ENCODE results near the gene RAI1. TPM values are rescaled to one million over a fixed set of nuclear protein-coding genes. Genes with fewer than 3 reads are reported as not detected.

RAI1 gene
- total and polyA plus RNA-seq, 10 of the 15 experiments (the other 5 are each of a cell fraction or from before 2014, with no cell fraction given): 0.66 to 37.7 (median 6.0) TPM

- SMC1A ChIA-PET (ENCODE audit: uncharacterized antibody, unreplicated experiment): no interaction called here
- RAD21 ChIA-PET (ENCODE audit: unreplicated experiment): no interaction called here
- peaks cover 20% of the 10 kb centered on the region for H3K79me2 ChIP-seq (ENCODE audit: control insufficient read depth, insufficient read depth, low read length)
- CTCF ChIA-PET: interaction anchor here (0.7 to 1.6 kb wide), 2 partner anchors 10 to 13 kb away, joined by 3 read pairs; no protein-coding TSS in a partner anchor
- no peaks in the 10 kb centered on the region for H3K27me3 ChIP-seq (replicated peaks in 1 of 2; ENCODE audit: control insufficient read depth in 2 of 2, insufficient read depth in 2 of 2, low read length in 1 of 2)
- intact Hi-C loops (cut with micrococcal nuclease; ENCODE audit: unreplicated experiment) (no loop called here), in situ Hi-C loops (cut with MboI) (no loop called here)
- no peak for TF ChIP-seq WRNIP1 (IDR thresholded peaks at IDR 0.05; ENCODE audit: borderline replicate concordance, low read depth, low read length)
- no peak for TF ChIP-seq RAD21 (IDR thresholded peaks at IDR 0.05; ENCODE audit: insufficient read depth, low read depth, low read length)
- no peak for TF ChIP-seq NRF1 (conservative IDR thresholded peaks at IDR 0.05; ENCODE audit: low read depth, low read length)
- TF ChIP-seq CREB1 (IDR thresholded peaks at IDR 0.05; ENCODE audit: low read depth): no peak
- TF ChIP-seq HDGF (IDR thresholded peaks at IDR 0.05): no peak
- no peak for TF ChIP-seq KAT2A (conservative IDR thresholded peaks at IDR 0.05; ENCODE audit: control insufficient read depth, low read depth, low read length)
- H3K9me3 ChIP-seq (replicated peaks; ENCODE audit: control insufficient read depth, insufficient read depth, low read length): no peaks in the 10 kb centered on the region
- ATAC-seq (no peak), FAIRE-seq (no peak), DNase-seq (ENCODE audit: low read depth, low spot score) (no peak)
- H3K4me1 ChIP-seq (ENCODE audit: control insufficient read depth, insufficient read depth, low read length): peaks cover 32% of the 10 kb centered on the region
- H3K4me3 ChIP-seq: no peak overlapping the region
- peaks cover 0 to 4% of the 10 kb centered on the region in 2 experiments; a peak in 2 of 4 replicates for H3K36me3 ChIP-seq (ENCODE audit: control insufficient read depth in 2 of 2, insufficient read depth in 2 of 2, low read length in 1 of 2)
- no TSS peak for BruUV-seq (replicated peaks)
- no peak overlapping the region for H3K9ac ChIP-seq (ENCODE audit: control insufficient read depth, insufficient read depth, low read length)
- peak overlapping the region; percentile 2; the same call in 1 of the 2 replicates for H3K4me2 ChIP-seq (ENCODE audit: control insufficient read depth, insufficient read depth)
- peaks cover 4% of the 10 kb centered on the region for H4K20me1 ChIP-seq (ENCODE audit: control insufficient read depth, insufficient read depth)
- POLR2A ChIA-PET: no interaction called here
- H2AFZ ChIP-seq (ENCODE audit: control insufficient read depth, low read depth, low read length): no peak overlapping the region
- peak overlapping the region; percentile 2; the same call in 1 of the 2 replicates for H3K27ac ChIP-seq (ENCODE audit: control insufficient read depth, insufficient read depth)
- 82% methylated on average over 10 of the region's 16 CpGs for WGBS (ENCODE audit: insufficient coverage, insufficient replicate concordance, low lambda C conversion rate, missing lambda C conversion rate)
Observed at GRCh38 chr17:17737961-17738894, 57.0 kb downstream of the RAI1 start.

DNA sequence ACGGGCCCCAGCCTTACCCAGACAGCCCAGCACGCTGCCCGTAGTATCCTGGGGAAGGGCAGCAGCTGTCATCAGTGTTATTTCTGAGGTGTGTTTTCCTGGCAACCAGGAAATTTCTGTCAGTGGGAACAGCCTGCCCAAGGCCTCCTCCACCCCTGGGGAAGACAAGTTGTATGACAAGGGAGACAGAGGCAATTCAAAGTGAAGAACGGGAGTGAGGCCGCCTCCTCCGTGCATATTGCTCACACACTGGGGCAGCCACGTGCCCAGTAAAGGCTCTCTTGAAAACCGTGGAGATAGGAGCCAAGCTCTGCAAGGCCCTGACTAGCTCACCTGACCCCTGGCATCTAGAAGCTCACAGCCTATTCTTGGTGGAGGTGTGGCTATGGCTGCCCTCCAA lies 57.6 kb downstream of the RAI1 start:
- H3K79me2 ChIP-seq (ENCODE audit: control insufficient read depth, insufficient read depth, low read length): peaks cover 20% of the 10 kb centered on the region
- CTCF ChIA-PET: interaction anchor here (1.5 to 1.6 kb wide), 2 partner anchors 9 to 47 kb away, joined by 3 read pairs; no protein-coding TSS in a partner anchor
- no peak for DNase-seq (ENCODE audit: low read depth, low spot score)
- FAIRE-seq: no peak
- 89% methylated on average over 7 of the region's 8 CpGs for WGBS (ENCODE audit: insufficient coverage, insufficient replicate concordance, low lambda C conversion rate, missing lambda C conversion rate)
- H3K36me3 ChIP-seq (ENCODE audit: control insufficient read depth in 2 of 2, insufficient read depth in 2 of 2, low read length in 1 of 2): peaks cover 0 to 4% of the 10 kb centered on the region in 2 experiments; a peak in 2 of 4 replicates
- RAD21 ChIA-PET (ENCODE audit: unreplicated experiment): no interaction called here
- H3K9ac ChIP-seq (ENCODE audit: control insufficient read depth, insufficient read depth, low read length): no peak overlapping the region
- H3K27ac ChIP-seq (ENCODE audit: control insufficient read depth, insufficient read depth): no peak overlapping the region; the same call in 1 of the 2 replicates
- H3K27me3 ChIP-seq (replicated peaks in 1 of 2; ENCODE audit: control insufficient read depth in 2 of 2, insufficient read depth in 2 of 2, low read length in 1 of 2): no peaks in the 10 kb centered on the region
- SMC1A ChIA-PET (ENCODE audit: uncharacterized antibody, unreplicated experiment): interaction anchor here (0.8 kb wide), 1 partner anchor 11 kb away, joined by 3 read pairs; no protein-coding TSS in a partner anchor
- H3K4me2 ChIP-seq (ENCODE audit: control insufficient read depth, insufficient read depth): no peak overlapping the region
- peaks cover 32% of the 10 kb centered on the region for H3K4me1 ChIP-seq (ENCODE audit: control insufficient read depth, insufficient read depth, low read length)
- H3K9me3 ChIP-seq (replicated peaks; ENCODE audit: control insufficient read depth, insufficient read depth, low read length): no peaks in the 10 kb centered on the region
- no peak for TF ChIP-seq USF1 (IDR thresholded peaks at IDR 0.05; ENCODE audit: borderline replicate concordance, extremely low read length, insufficient read depth, low read depth, low read length)
- no peak for TF ChIP-seq E2F4 (IDR thresholded peaks at IDR 0.05; ENCODE audit: low read depth, low read length)
- no peak for TF ChIP-seq SMAD5 (IDR thresholded peaks at IDR 0.05; ENCODE audit: low read depth)
- no peak for TF ChIP-seq RELA (IDR thresholded peaks at IDR 0.05; ENCODE audit: borderline replicate concordance, partially characterized antibody)
- TF ChIP-seq SUPT20H (IDR thresholded peaks at IDR 0.05; ENCODE audit: borderline replicate concordance, control insufficient read depth, low read depth, low read length): no peak
- no peak for TF ChIP-seq MYB (IDR thresholded peaks at IDR 0.05; ENCODE audit: borderline replicate concordance, low read depth, low read length)
- BruUV-seq (replicated peaks): no TSS peak
- in situ Hi-C loops (cut with MboI): no loop called here
- intact Hi-C loops (cut with micrococcal nuclease; ENCODE audit: unreplicated experiment): no loop called here
- POLR2A ChIA-PET: no interaction called here
- H4K20me1 ChIP-seq (ENCODE audit: control insufficient read depth, insufficient read depth): peaks cover 4% of the 10 kb centered on the region
- H2AFZ ChIP-seq (ENCODE audit: control insufficient read depth, low read depth, low read length): no peak overlapping the region
- no peak overlapping the region for H3K4me3 ChIP-seq
- no peak for ATAC-seq
